Ascending aorta (tissue), 2 donors: Measurements from ENCODE around the gene SYNPO. TPM values are rescaled to one million over a fixed set of nuclear protein-coding genes. Genes with fewer than 3 reads are reported as not detected.

Experiments used
- DNase-seq, 2 donors: peaks; one replicate each; pipeline ENCODE4 v3.0.0-alpha.2; 2019; ENCODE audit warnings: low spot score in 2 of 2
- H3K27ac ChIP-seq, 2 donors: fragments of 200-600 bp; sonication (generic); one replicate each; pipeline ENCODE4 v1.5.1; 2016 to 2017; ENCODE audit warnings: mild to moderate bottlenecking in 1 of 2
- H3K27me3 ChIP-seq: fragments of 200-600 bp; sonication (generic); one replicate; pipeline ENCODE4 v1.5.1; 2017
- H3K36me3 ChIP-seq, 2 donors: fragments of 200-600 bp; sonication (generic); one replicate each; pipeline ENCODE4 v1.5.1; 2016
- H3K4me1 ChIP-seq, 2 donors: fragments of 200-600 bp; sonication (generic); one replicate each; pipeline ENCODE4 v1.5.1; 2016 to 2017; ENCODE audit warnings: mild to moderate bottlenecking in 1 of 2
- H3K4me3 ChIP-seq, 2 donors: fragments of 200-600 bp; sonication (generic); one replicate each; pipeline ENCODE4 v1.5.1; 2016 to 2017; ENCODE audit warnings: mild to moderate bottlenecking in 1 of 2
- H3K9me3 ChIP-seq, 2 donors: fragments of 200-600 bp; sonication (generic); one replicate each; pipeline ENCODE4 v1.5.1; 2016
- intact Hi-C: fragments of 100-400 bp; cut with DNase I; formaldehyde crosslinking; loops from one replicate; pipeline ENCODE4 v1.15.1; 2023
- total RNA-seq: library from RNA; depleted of rRNA; stranded (reverse); fragments of >200 nt; gene quantifications from one replicate; pipeline ENCODE4 v1.1.0, GENCODE V29; 2016
- TF ChIP-seq, protein P1 (sequence below), 3 experiments: fragments of 200-600 bp in 2 of 3; fragments of 450-650 bp in 1 of 3; sonication (generic) in 2 of 3; IDR thresholded peaks; one replicate each; pipeline ENCODE4 v1.5.1; 2016 to 2019; ENCODE audit warnings: antibody characterized with exemption in 3 of 3, mild to moderate bottlenecking in 1 of 3, moderate library complexity in 1 of 3

The SYNPO gene
- total RNA-seq, 1 donor from 2014 or later: 128 TPM

DNA sequence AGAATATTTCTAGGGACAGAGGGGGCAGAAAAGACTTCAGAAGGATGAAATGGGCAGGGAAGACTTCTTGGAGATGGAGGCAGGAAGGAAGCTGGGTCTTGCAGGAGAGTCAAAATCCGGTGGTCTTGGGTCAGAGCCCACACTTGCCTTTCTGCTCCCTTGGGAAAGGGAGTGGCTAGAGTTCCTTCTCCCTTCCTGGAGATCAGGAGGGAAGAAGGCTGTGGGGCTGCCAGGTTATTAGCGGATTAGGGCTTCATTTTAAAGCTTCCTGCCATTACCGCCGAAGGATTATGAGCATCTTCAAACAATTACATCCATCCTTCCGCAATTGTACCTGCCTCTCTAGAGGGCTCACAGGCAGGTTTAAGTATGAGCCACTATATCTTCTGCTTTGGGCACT is 19.2 kb upstream of the SYNPO start:
- intact Hi-C loops: no loop called here
- H3K9me3 ChIP-seq: no peaks in the 10 kb centered on the region
- H3K27me3 ChIP-seq: no peaks in the 10 kb centered on the region
- peak overlapping the region; percentile 96 to 99 for H3K27ac ChIP-seq
- H3K4me3 ChIP-seq: no peak overlapping the region
- no peak for DNase-seq
- peaks cover 24 to 57% of the 10 kb centered on the region in 2 donors for H3K4me1 ChIP-seq
- TF ChIP-seq, protein P1, sequence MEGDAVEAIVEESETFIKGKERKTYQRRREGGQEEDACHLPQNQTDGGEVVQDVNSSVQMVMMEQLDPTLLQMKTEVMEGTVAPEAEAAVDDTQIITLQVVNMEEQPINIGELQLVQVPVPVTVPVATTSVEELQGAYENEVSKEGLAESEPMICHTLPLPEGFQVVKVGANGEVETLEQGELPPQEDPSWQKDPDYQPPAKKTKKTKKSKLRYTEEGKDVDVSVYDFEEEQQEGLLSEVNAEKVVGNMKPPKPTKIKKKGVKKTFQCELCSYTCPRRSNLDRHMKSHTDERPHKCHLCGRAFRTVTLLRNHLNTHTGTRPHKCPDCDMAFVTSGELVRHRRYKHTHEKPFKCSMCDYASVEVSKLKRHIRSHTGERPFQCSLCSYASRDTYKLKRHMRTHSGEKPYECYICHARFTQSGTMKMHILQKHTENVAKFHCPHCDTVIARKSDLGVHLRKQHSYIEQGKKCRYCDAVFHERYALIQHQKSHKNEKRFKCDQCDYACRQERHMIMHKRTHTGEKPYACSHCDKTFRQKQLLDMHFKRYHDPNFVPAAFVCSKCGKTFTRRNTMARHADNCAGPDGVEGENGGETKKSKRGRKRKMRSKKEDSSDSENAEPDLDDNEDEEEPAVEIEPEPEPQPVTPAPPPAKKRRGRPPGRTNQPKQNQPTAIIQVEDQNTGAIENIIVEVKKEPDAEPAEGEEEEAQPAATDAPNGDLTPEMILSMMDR (IDR thresholded peaks at IDR 0.05): no peak
- no peaks in the 10 kb centered on the region for H3K36me3 ChIP-seq

DNA sequence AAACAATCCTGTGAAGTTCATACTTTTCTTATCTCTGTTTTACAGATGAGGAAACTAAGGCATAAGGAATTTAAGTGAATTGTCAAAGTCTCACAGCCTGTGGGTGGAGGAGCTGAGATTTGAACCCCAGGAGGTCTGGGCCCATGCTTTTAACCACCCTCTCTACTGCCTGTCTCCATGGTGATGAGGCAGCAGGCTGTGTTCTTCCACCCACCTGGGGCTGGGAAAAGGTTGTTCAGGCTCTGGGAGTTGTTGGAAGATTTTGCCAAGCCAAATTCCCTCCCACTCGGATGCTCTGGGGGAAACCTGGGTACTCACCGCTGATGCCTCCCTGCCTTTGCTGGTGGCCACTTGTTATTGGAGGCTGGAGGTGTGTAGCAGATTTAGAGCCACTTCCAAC is 18.3 kb upstream of the SYNPO start:
- Histone ChIP-seq H3K36me3 (no peaks in the 10 kb centered on the region), H3K27me3 (no peaks in the 10 kb centered on the region), H3K27ac (peak overlapping the region; percentile 96 to 99), H3K4me3 (no peak overlapping the region), H3K4me1 (peaks cover 24 to 52% of the 10 kb centered on the region in 2 donors), H3K9me3 (no peaks in the 10 kb centered on the region)
- no peak for DNase-seq
- TF ChIP-seq, protein P1 (IDR thresholded peaks at IDR 0.05): no peak
- intact Hi-C loops: no loop called here

DNA sequence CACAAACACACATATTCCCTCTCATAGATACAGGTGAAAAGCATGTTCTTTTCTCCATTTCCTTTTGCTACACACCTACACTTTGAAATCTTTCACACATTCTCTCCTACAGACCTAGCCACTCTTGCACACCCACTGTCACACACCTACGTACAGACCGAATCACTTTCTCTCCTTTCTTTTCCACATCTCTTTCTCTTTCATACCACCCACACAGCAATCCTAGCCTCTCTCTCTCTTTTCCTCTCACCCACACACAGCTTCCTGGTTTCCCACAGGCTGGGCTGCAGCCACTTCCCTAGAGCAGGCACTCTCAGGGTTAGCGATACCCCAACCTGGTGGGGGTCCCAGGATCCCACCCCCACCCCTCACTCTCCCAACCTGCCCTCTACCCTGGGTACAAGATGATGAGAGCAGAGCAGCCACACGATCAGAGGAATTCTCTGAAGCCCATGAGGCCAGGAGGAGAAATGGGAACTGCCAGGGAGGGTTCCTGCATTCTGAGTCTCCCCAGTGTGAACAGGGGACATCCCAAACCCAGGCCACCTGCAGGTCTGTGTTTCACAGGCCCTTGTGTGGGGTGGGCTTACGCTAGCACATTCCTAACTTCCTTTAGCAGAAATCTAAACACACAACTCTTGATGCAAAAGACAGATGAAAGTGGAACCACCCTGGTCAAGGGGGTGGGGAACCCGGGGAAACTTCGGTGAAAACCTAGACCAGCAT is 17.1 kb upstream of the SYNPO start:
- peak overlapping the region; percentile 14 to 81 for H3K4me3 ChIP-seq

DNA sequence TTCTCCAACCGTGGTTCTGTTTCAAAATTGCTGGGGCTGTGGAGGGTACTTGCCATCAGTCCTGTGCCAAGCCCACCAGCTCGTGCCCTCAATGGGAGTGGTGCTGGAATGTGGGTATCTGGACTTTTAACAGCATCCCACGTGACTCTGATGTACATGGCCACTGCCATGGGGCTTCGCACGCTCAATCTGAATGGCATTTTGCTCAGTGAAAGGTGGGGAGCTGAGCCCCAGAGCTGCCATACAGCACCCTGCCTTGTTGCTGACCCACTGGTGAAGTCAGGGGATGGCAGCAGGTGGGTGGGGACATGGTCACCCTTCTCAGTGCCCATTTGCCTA is 16.6 kb upstream of the SYNPO start:
- DNase-seq: no peak
- Histone ChIP-seq H3K9me3 (no peaks in the 10 kb centered on the region), H3K27ac (peak overlapping the region; percentile 96 to 99), H3K4me3 (peak overlapping the region; percentile 81 to 95), H3K4me1 (peaks cover 21 to 51% of the 10 kb centered on the region in 2 donors), H3K36me3 (no peaks in the 10 kb centered on the region), H3K27me3 (no peaks in the 10 kb centered on the region)
- TF ChIP-seq, protein P1 (IDR thresholded peaks at IDR 0.05): no peak
- intact Hi-C loops: no loop called here

More for the DNA sequence above, 17.1 kb upstream of the SYNPO start:
- Histone ChIP-seq H3K27ac (peak overlapping the region; percentile 96 to 99), H3K27me3 (no peaks in the 10 kb centered on the region), H3K36me3 (no peaks in the 10 kb centered on the region), H3K9me3 (no peaks in the 10 kb centered on the region), H3K4me1 (peaks cover 21 to 51% of the 10 kb centered on the region in 2 donors)
- intact Hi-C loops: no loop called here
- TF ChIP-seq, protein P1 (IDR thresholded peaks at IDR 0.05): no peak
- no peak for DNase-seq

DNA sequence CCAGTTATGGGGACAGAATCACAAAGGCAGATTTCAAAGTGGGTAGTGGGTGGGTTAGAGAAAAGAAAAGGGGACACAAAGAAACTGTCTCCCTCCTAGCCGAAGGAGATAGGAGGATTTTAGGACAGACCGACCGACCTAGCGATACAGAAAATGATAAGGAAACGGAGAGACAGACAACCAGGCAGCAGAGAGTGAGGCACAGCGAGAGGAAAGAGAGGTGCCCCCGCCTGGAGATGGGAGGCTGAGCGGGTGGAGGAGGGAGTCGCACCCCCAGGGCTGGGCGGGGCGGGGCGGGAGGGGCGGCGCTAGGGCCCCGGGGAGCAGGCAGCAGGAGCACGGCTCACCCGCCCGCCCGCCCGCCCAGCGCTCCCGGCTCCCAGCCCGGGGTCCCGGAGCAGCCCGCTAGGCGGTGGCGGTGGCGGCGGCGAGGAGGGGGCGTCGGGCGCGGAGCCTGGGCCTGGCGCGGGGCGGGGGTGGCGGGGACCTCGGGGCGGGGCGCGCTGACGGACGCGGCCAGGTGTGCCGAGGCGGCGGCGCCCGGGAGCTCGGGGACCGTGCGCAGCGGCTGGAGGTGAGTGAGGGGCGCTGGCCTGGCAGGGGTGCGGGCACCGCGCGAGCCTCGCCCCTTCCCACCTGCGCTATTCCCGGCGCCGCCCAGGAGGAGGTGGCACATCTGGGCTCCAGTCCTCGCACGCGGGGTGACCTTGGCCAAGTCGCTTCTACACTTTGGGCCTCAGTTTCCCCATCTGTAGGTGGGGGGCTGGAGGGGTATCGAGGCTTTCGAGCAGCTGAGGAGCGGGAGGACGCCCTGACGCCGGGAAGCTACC is 15.9 kb upstream of the SYNPO start:
- peak overlapping the region; percentile 81 to 95 for H3K4me3 ChIP-seq
- intact Hi-C loops: loop anchor here (5.0 kb wide), 1 partner anchor 32 kb away; no protein-coding TSS in a partner anchor
- no peaks in the 10 kb centered on the region for H3K27me3 ChIP-seq
- TF ChIP-seq, protein P1 (IDR thresholded peaks at IDR 0.05): no peak
- peaks cover 0 to 2% of the 10 kb centered on the region in 2 donors for H3K36me3 ChIP-seq
- H3K4me1 ChIP-seq: peaks cover 18 to 51% of the 10 kb centered on the region in 2 donors
- no peak for DNase-seq
- H3K27ac ChIP-seq: peak overlapping the region; percentile 96 to 99
- H3K9me3 ChIP-seq: no peaks in the 10 kb centered on the region
